ENCODE measurements around the gene TJP1. TPM values are rescaled to one million over a fixed set of nuclear protein-coding genes. Genes with fewer than 3 reads are reported as not detected.

Gene TJP1
- total and polyA plus RNA-seq, 2 of the 8 experiments (the other 6 are each of a cell fraction or from before 2014, with no cell fraction given): 46.3 to 138 TPM

GRCh38 chr15:29756358-29757267, 65.7 kb downstream of the TJP1 start (continued):
- TF ChIP-seq EP300 (IDR thresholded peaks at IDR 0.05; ENCODE audit: borderline replicate concordance in 1 of 2, low read depth in 2 of 2, low read length in 2 of 2) (no peak), BCL11A (IDR thresholded peaks at IDR 0.05; ENCODE audit: low read depth in 2 of 2, low read length in 2 of 2) (no peak), CBX5 (IDR thresholded peaks at IDR 0.05; ENCODE audit: low read depth, low read length) (no peak), CHD2 (IDR thresholded peaks at IDR 0.05; ENCODE audit: low read length) (no peak), TAF7 (optimal IDR thresholded peaks at IDR 0.05; ENCODE audit: borderline replicate concordance, low read depth, low read length) (no peak), RXRA (IDR thresholded peaks at IDR 0.05; ENCODE audit: insufficient read depth, low read depth, low read length) (no peak), SP4 (IDR thresholded peaks at IDR 0.05; ENCODE audit: low read length) (no peak), FOSL1 (IDR thresholded peaks at IDR 0.05; ENCODE audit: insufficient read depth, low read depth, low read length) (no peak), JUND (IDR thresholded peaks at IDR 0.05; ENCODE audit: low read length) (no peak)
